ENCODE data around the gene CLUH.
"Not testable (repeated sequence)": the region's sequence is repeated elsewhere in the genome, so short reads cannot be mapped to it uniquely, and the experiment has no call there.

Gene CLUH

GRCh38 chr17:2701161-2701995 lies 10.2 kb downstream of the CLUH start:
- DNase-seq (ENCODE audit: low read depth in 2 of 2) = no peak

- DNase-seq (ENCODE audit: low read depth in 2 of 2) = no peak
These were observed 10.9 kb downstream of the CLUH start for GRCh38 chr17:2700491-2701141.

GRCh38 chr17:2700030-2700490 lies 11.5 kb downstream of the CLUH start:
- DNase-seq (ENCODE audit: low read depth in 2 of 2) = no peak

GRCh38 chr17:2699216-2699805 lies 12.3 kb downstream of the CLUH start:
- DNase-seq (ENCODE audit: low read depth in 2 of 2) = not testable (repeated sequence)

GRCh38 chr17:2697611-2698162 lies 13.9 kb downstream of the CLUH start:
- no peak for DNase-seq (ENCODE audit: low read depth in 2 of 2)

GRCh38 chr17:2695961-2696760 lies 15.4 kb downstream of the CLUH start:
- DNase-seq (ENCODE audit: low read depth in 2 of 2) = no peak

GRCh38 chr17:2695243-2695960 lies 16.2 kb downstream of the CLUH start:
- no peak for DNase-seq (ENCODE audit: low read depth in 2 of 2)

GRCh38 chr17:2694381-2695242 lies 17.0 kb downstream of the CLUH start:
- DNase-seq (ENCODE audit: low read depth in 2 of 2) = no peak

- no peak for DNase-seq (ENCODE audit: low read depth in 2 of 2)
These were observed 17.8 kb downstream of the CLUH start for GRCh38 chr17:2693561-2694380.

GRCh38 chr17:2692781-2693135 lies 18.8 kb downstream of the CLUH start:
- DNase-seq (ENCODE audit: low read depth in 2 of 2) = no peak

GRCh38 chr17:2691965-2692780 lies 19.4 kb downstream of the CLUH start:
- DNase-seq (ENCODE audit: low read depth in 2 of 2) = no peak

- no peak for DNase-seq (ENCODE audit: low read depth in 2 of 2)
These were observed 20.3 kb downstream of the CLUH start for GRCh38 chr17:2691069-2691871.

GRCh38 chr17:2690165-2691068 lies 21.1 kb downstream of the CLUH start:
- DNase-seq (ENCODE audit: low read depth in 2 of 2) = no peak

- no peak for DNase-seq (ENCODE audit: low read depth in 2 of 2)
These were observed 22.0 kb downstream of the CLUH start for GRCh38 chr17:2689411-2690164.
